Measurements from ENCODE around the gene PTPRR.

The PTPRR gene

GRCh38 chr12:70721216-70721615, 199.3 kb downstream of the PTPRR start:
- no peak overlapping the region for H3K4me3 ChIP-seq (replicated peaks; ENCODE audit: low read depth, low read length)
- no peak for DNase-seq (ENCODE audit: low read depth)
- no peak for TF ChIP-seq CTCF (IDR thresholded peaks at IDR 0.05; ENCODE audit: low read length, missing control alignments)

- peak overlapping the region; percentile 51 for H3K4me3 ChIP-seq (replicated peaks; ENCODE audit: low read depth, low read length)
- peak; percentile 98 for TF ChIP-seq CTCF (IDR thresholded peaks at IDR 0.05; ENCODE audit: low read length, missing control alignments)
- peak; percentile 64 for DNase-seq (ENCODE audit: low read depth)
Observed at GRCh38 chr12:70719672-70720420, 200.7 kb downstream of the PTPRR start.

- no peak for DNase-seq (ENCODE audit: low read depth)
- no peak for TF ChIP-seq CTCF (IDR thresholded peaks at IDR 0.05; ENCODE audit: low read length, missing control alignments)
- no peak overlapping the region for H3K4me3 ChIP-seq (replicated peaks; ENCODE audit: low read depth, low read length)
Observed at GRCh38 chr12:70719071-70719470, 201.5 kb downstream of the PTPRR start.

- DNase-seq (ENCODE audit: low read depth) = no peak
- H3K4me3 ChIP-seq (replicated peaks; ENCODE audit: low read depth, low read length) = no peak overlapping the region
- no peak for TF ChIP-seq CTCF (IDR thresholded peaks at IDR 0.05; ENCODE audit: low read length, missing control alignments)
Observed at GRCh38 chr12:70711831-70712230, 208.7 kb downstream of the PTPRR start.

- no peak for TF ChIP-seq CTCF (IDR thresholded peaks at IDR 0.05; ENCODE audit: low read length, missing control alignments)
- H3K4me3 ChIP-seq (replicated peaks; ENCODE audit: low read depth, low read length) = no peak overlapping the region
- DNase-seq (ENCODE audit: low read depth) = no peak
Observed at GRCh38 chr12:70709022-70709421, 211.5 kb downstream of the PTPRR start.

GRCh38 chr12:70706611-70707010, 213.9 kb downstream of the PTPRR start:
- no peak overlapping the region for H3K4me3 ChIP-seq (replicated peaks; ENCODE audit: low read depth, low read length)
- no peak for DNase-seq (ENCODE audit: low read depth)
- no peak for TF ChIP-seq CTCF (IDR thresholded peaks at IDR 0.05; ENCODE audit: low read length, missing control alignments)

GRCh38 chr12:70698345-70698744, 222.2 kb downstream of the PTPRR start:
- H3K4me3 ChIP-seq (replicated peaks; ENCODE audit: low read depth, low read length) = no peak overlapping the region
- DNase-seq (ENCODE audit: low read depth) = no peak
- no peak for TF ChIP-seq CTCF (IDR thresholded peaks at IDR 0.05; ENCODE audit: low read length, missing control alignments)

All from fibroblast of pulmonary artery (primary cell).